H9 (cell line): ENCODE measurements around the gene VASH1. TPM values are rescaled to one million over a fixed set of nuclear protein-coding genes. Genes with fewer than 3 reads are reported as not detected.

Experiments
- DNase-seq: peaks from one replicate; pipeline ENCODE4 v3.0.0-alpha.2; 2017
- H2AFZ ChIP-seq: one replicate; pipeline ENCODE4 v1.6.1; 2013; ENCODE audit warnings: mild to moderate bottlenecking, low read length, control low read depth, moderate library complexity
- H2AK5ac ChIP-seq: 2 replicates; pipeline ENCODE4 v1.6.1; 2013; ENCODE audit warnings: low read length, control low read depth, mixed read lengths; ENCODE audit not compliant: insufficient read length
- H2BK120ac ChIP-seq: one replicate; pipeline ENCODE4 v1.6.1; 2013; ENCODE audit warnings: low read depth, mild to moderate bottlenecking, low read length, control low read depth, inconsistent platforms; ENCODE audit not compliant: poor library complexity, severe bottlenecking
- H2BK12ac ChIP-seq: 2 replicates; pipeline ENCODE4 v1.6.1; 2013; ENCODE audit warnings: low read length, control low read depth, mixed read lengths, low read depth; ENCODE audit not compliant: insufficient read length
- H2BK15ac ChIP-seq: 2 replicates; pipeline ENCODE4 v1.6.1; 2013; ENCODE audit warnings: low read depth, low read length, control low read depth
- H2BK20ac ChIP-seq: one replicate; pipeline ENCODE4 v1.6.1; 2013; ENCODE audit warnings: low read depth, mild to moderate bottlenecking, low read length, control low read depth, inconsistent platforms; ENCODE audit not compliant: poor library complexity, severe bottlenecking
- H2BK5ac ChIP-seq: 2 replicates; pipeline ENCODE4 v1.6.1; 2013; ENCODE audit warnings: low read length, control low read depth, mixed read lengths; ENCODE audit not compliant: insufficient read length
- H3K14ac ChIP-seq: 2 replicates; pipeline ENCODE4 v1.6.1; 2013; ENCODE audit warnings: low read length, control low read depth; ENCODE audit not compliant: insufficient read depth
- H3K18ac ChIP-seq: 2 replicates; pipeline ENCODE4 v1.6.1; 2013; ENCODE audit warnings: low read depth, mild to moderate bottlenecking, mixed read lengths, low read length, control low read depth; ENCODE audit not compliant: insufficient read length
- H3K23ac ChIP-seq: 2 replicates; pipeline ENCODE4 v1.6.1; 2013; ENCODE audit warnings: low read length, control low read depth, mixed read lengths, low read depth; ENCODE audit not compliant: insufficient read length
- H3K23me2 ChIP-seq: 2 replicates; pipeline ENCODE4 v1.6.1; 2013; ENCODE audit warnings: low read depth, mild to moderate bottlenecking, mixed read lengths, low read length, control low read depth; ENCODE audit not compliant: insufficient read length, poor library complexity, severe bottlenecking
- H3K27ac ChIP-seq: 2 replicates; pipeline ENCODE4 v1.5.1; 2013; ENCODE audit warnings: low read length, control low read depth, mixed read lengths, low read depth; ENCODE audit not compliant: insufficient read length
- H3K27me3 ChIP-seq: 2 replicates; pipeline ENCODE4 v1.6.1; 2013; ENCODE audit warnings: low read length, control low read depth, inconsistent platforms; ENCODE audit not compliant: insufficient read depth
- H3K4ac ChIP-seq: 2 replicates; pipeline ENCODE4 v1.6.1; 2013; ENCODE audit warnings: low read depth, mild to moderate bottlenecking, control low read depth, inconsistent platforms, low read length, moderate library complexity
- H3K4me1 ChIP-seq: 2 replicates; pipeline ENCODE4 v1.6.1; 2013; ENCODE audit warnings: low read length, control low read depth, inconsistent platforms; ENCODE audit not compliant: insufficient read depth
- H3K4me2 ChIP-seq: 2 replicates; pipeline ENCODE4 v1.6.1; 2013; ENCODE audit warnings: low read length, control low read depth, mixed read lengths; ENCODE audit not compliant: insufficient read length, insufficient read depth
- H3K56ac ChIP-seq: 2 replicates; pipeline ENCODE4 v1.6.1; 2013; ENCODE audit warnings: low read depth, mild to moderate bottlenecking, mixed read lengths, low read length, control low read depth; ENCODE audit not compliant: insufficient read length
- H3K79me1 ChIP-seq: 2 replicates; pipeline ENCODE4 v1.6.1; 2013; ENCODE audit warnings: low read depth, mild to moderate bottlenecking, moderate library complexity, low read length, control low read depth, inconsistent platforms; ENCODE audit not compliant: insufficient read depth, poor library complexity, severe bottlenecking
- H3K79me2 ChIP-seq: 2 replicates; pipeline ENCODE4 v1.6.1; 2013; ENCODE audit warnings: low read length, control low read depth, inconsistent platforms; ENCODE audit not compliant: insufficient read depth
- H3K9ac ChIP-seq: 2 replicates; pipeline ENCODE4 v1.6.1; 2013; ENCODE audit warnings: low read length, control low read depth, mixed read lengths; ENCODE audit not compliant: insufficient read length; ENCODE audit errors: extremely low read depth
- H3K9me3 ChIP-seq: one replicate; pipeline ENCODE4 v1.6.1; 2013; ENCODE audit warnings: low read depth, low read length, inconsistent platforms; ENCODE audit not compliant: control insufficient read depth
- H3T11ph ChIP-seq: one replicate; pipeline ENCODE4 v1.6.1; 2013; ENCODE audit warnings: mild to moderate bottlenecking, low read length, control low read depth, inconsistent platforms
- H4K20me1 ChIP-seq: one replicate; pipeline ENCODE4 v1.6.1; 2013; ENCODE audit not compliant: control insufficient read depth, insufficient read length, insufficient read depth
- H4K5ac ChIP-seq: 2 replicates; pipeline ENCODE4 v1.6.1; 2013; ENCODE audit warnings: low read depth, mild to moderate bottlenecking, mixed read lengths, low read length, control low read depth; ENCODE audit not compliant: insufficient read length
- H4K8ac ChIP-seq: replicated peaks from 2 replicates; pipeline ENCODE4 v1.6.1; 2013; ENCODE audit warnings: low read length, control low read depth, mixed read lengths, low read depth; ENCODE audit not compliant: insufficient read length
- H4K91ac ChIP-seq: 2 replicates; pipeline ENCODE4 v1.6.1; 2013; ENCODE audit warnings: low read depth, mild to moderate bottlenecking, moderate library complexity, mixed read lengths, low read length, control low read depth; ENCODE audit not compliant: insufficient read length
- H3K27ac Mint-ChIP-seq, 3 experiments: 2 replicates in 2 of 3; 3 replicates in 1 of 3; pipeline ENCODE4 v1.8.0; 2020 to 2021; ENCODE audit warnings: mixed read lengths in 3 of 3, mild to moderate bottlenecking in 1 of 3, moderate library complexity in 1 of 3
- H3K27me3 Mint-ChIP-seq: 2 replicates; pipeline ENCODE4 v1.8.0; 2021; ENCODE audit warnings: low read depth, mild to moderate bottlenecking, moderate library complexity, mixed read lengths
- H3K36me3 Mint-ChIP-seq, 3 experiments: 2 replicates in 2 of 3; 3 replicates in 1 of 3; pipeline ENCODE4 v1.8.0; 2020 to 2021; ENCODE audit warnings: low read depth in 3 of 3, mixed read lengths in 3 of 3; ENCODE audit not compliant: insufficient read depth in 1 of 3
- H3K4me1 Mint-ChIP-seq, 2 experiments: 2 replicates each; pipeline ENCODE4 v1.8.0; 2020; ENCODE audit warnings: mixed read lengths in 2 of 2
- H3K4me3 Mint-ChIP-seq, 2 experiments: 2 replicates in 1 of 2; 3 replicates in 1 of 2; pipeline ENCODE4 v1.8.0; 2020 to 2021; ENCODE audit warnings: mild to moderate bottlenecking in 2 of 2, mixed read lengths in 2 of 2, moderate library complexity in 1 of 2
- H3K9me3 Mint-ChIP-seq, 2 experiments: 2 replicates in 1 of 2; 3 replicates in 1 of 2; pipeline ENCODE4 v1.8.0; 2020; ENCODE audit warnings: mild to moderate bottlenecking in 2 of 2, mixed read lengths in 2 of 2, moderate library complexity in 1 of 2
- CTCF ChIP-seq: fragments of 200-600 bp; sonication (generic); conservative IDR thresholded peaks from 3 replicates; pipeline ENCODE4 v1.8.0; 2021; ENCODE audit warnings: antibody characterized with exemption, mild to moderate bottlenecking
- WGBS: extraction: QIAGEN DNeasy Blood & Tissue Kit; methylation state at CpG from one replicate; pipeline ENCODE4 v1.1.7; 2013; ENCODE audit warnings: missing lambda C conversion rate, low lambda C conversion rate, mixed read lengths; ENCODE audit not compliant: insufficient read length; ENCODE audit errors: extremely low coverage; 5-methylcytosine and 5-hydroxymethylcytosine counted together
- total RNA-seq: library from RNA; stranded (reverse); gene quantifications from 2 replicates; pipeline ENCODE4 v1.2.1, GENCODE V29; 2021

The VASH1 gene
- total RNA-seq, 1 experiment from 2014 or later, result 5.8 TPM

DNA sequence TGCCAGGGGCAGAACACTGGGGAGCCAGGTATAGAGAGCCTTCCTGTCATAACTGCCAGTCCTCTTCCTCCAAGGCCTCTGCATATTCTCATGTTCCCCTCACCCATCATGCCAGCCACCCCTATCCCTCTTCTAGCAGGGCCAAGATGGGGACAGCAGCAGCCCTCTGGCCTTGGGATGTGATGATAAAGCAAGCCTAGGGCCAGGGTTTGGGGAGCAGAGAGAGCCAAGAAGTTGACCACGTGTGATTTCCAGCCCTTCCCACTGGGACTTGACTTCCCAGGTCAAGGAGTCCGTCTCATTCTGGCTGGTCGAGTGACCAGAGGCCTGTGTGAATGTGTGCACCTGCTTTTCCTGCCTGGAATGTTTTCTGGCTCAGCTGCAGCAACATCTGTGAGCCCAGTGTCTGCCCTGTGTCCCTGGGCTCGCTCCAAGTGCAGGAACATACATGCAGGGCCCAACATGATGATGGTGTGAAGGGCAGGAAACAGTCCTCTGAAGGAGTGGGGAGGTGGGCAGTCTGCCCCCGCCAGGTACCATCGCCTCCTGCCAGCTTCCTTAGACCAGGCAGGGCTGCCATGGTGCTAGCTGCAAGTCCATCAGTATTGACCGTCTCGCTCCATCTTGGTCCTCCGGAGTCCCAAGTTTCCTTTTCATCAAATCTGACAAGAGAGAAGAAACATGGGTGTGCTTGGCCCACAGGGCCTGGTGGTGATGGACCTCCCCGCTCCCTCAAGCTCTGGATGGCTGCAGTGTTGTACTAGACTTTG is 21.0 kb downstream of the VASH1 start:
- Mint-ChIP-seq H3K27me3 (no peaks in the 10 kb centered on the region; the same call in 1 of the 2 replicates), H3K27ac (no peak overlapping the region; a peak in 2 of 7 replicates), H3K4me1 (peaks cover 5% of the 10 kb centered on the region in 2 experiments; a peak in 3 of 4 replicates), H3K36me3 (peaks cover 15 to 41% (median 21%) of the 10 kb centered on the region in 3 experiments; a peak in 6 of 7 replicates), H3K9me3 (no peaks in the 10 kb centered on the region), H3K4me3 (no peak overlapping the region)
- Histone ChIP-seq H4K5ac (no peak overlapping the region), H3K79me1 (no peaks in the 10 kb centered on the region), H3K4me1 (no peaks in the 10 kb centered on the region), H3K4me2 (no peak overlapping the region), H3T11ph (no peak overlapping the region), H3K27me3 (no peaks in the 10 kb centered on the region), H3K4ac (no peak overlapping the region), H4K20me1 (no peaks in the 10 kb centered on the region), H3K27ac (no peak overlapping the region), H3K18ac (no peak overlapping the region), H4K8ac (no peak overlapping the region), H2BK15ac (no peak overlapping the region), H3K23ac (no peak overlapping the region), H3K9ac (no peak overlapping the region), H2BK20ac (no peak overlapping the region), H3K14ac (no peak overlapping the region), H3K79me2 (no peaks in the 10 kb centered on the region), H2AK5ac (no peak overlapping the region), H2AFZ (no peak overlapping the region), H3K23me2 (no peaks in the 10 kb centered on the region), H2BK12ac (no peak overlapping the region), H2BK5ac (no peak overlapping the region), H4K91ac (no peak overlapping the region), H3K56ac (no peak overlapping the region), H3K9me3 (no peaks in the 10 kb centered on the region), H2BK120ac (no peak overlapping the region)
- TF ChIP-seq CTCF, result no peak
- WGBS, result no CpG with 5 or more reads among the region's 10 CpGs
- DNase-seq, result peak; percentile 14
